ACHN (cell line): Measurements from ENCODE around the gene REXO4.

Source experiments
- DNase-seq: peaks from one replicate; pipeline ENCODE4 v3.0.0-alpha.2; 2015
- in situ Hi-C: cut with HindIII; loops from 2 replicates; pipeline ENCODE4 v1.10.0; 2017; ENCODE audit warnings: low sequenced_read_pairs, low pct_ligation_motif_present, low pct_unique_long_range_greater_than_20kb

Gene REXO4

DNA sequence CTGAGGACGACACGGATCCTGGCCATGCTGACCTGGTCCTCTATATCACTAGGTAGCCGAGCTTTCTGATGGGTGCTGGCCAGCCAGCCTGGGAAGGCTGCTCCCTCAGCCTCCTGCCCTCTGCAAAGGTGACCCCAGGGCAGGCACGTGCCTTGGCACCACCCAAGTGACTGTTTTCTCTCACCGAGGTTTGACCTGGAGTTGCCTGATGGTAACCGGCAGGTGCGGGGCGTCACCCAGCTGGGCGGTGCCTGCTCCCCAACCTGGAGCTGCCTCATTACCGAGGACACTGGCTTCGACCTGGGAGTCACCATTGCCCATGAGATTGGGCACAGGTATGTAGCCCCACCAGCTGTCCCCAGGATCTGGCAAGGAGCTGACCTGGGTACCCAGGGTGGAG is 8.2 kb upstream of the REXO4 start:
- no peak for DNase-seq
- in situ Hi-C loops: no loop called here

DNA sequence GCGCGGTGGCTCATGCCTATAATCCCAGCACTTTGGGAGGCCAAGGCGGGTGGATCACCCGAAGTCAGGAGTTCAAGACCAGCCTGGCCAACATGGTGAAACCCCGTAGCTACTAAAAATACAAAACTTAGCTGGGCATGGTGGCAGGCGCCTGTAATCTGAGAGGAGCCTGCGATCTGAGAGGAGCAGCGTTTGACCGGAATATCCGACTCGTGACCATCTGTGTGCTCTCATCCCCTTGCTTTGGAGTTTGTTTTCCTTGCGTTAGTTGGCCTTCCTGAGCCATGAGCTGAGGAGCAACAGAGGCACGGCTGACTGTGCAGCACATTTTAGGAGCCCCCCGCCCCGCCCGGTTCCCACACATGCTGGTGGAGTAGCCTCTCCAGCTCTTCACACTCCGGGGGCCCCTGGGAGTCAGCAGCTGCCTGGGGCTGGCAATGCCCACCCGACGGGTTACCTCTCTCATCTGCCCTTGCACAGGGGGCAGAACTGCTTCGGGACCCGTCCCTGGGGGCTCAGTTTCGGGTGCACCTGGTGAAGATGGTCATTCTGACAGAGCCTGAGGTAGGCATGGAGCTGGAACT is 7.3 kb upstream of the REXO4 start:
- in situ Hi-C loops: no loop called here
- DNase-seq: no peak

DNA sequence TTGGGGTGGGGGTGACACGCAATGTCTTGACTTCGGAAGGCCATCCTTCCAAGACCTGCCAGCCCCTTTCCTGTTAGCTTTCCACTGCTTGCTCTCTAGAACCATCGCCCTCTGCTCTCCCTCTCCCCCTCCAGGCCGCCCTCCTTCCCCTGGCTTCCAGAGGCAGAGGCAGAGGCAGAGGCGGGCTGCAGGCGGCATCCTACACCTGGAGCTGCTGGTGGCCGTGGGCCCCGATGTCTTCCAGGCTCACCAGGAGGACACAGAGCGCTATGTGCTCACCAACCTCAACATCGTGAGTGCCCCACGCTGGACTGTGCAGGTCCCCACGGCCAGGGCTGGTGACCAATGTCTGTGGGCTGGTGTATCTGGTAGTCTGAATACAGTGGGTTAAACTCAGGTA is 6.4 kb upstream of the REXO4 start:
- DNase-seq: no peak
- in situ Hi-C loops: no loop called here

DNA sequence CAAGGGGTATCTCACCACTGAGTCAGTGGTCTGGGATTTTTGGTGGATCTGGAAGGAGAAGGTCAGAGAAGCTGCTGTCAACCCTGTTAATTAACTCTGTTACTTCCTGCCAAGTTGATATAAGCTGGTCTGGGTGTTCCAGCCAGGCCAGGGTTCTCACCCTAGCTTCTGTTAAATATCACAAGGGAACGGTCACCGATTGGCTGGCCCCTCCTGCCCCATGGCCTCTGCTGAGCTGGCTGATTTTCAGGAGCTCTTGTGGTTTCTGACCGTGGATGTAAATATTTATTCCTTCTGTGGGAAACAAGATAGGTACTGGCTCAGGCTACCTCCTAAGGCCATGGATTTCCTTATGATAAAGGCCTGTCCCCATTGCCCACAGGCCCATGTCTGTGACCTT is 5.4 kb upstream of the REXO4 start:
- no peak for DNase-seq
- in situ Hi-C loops: no loop called here

DNA sequence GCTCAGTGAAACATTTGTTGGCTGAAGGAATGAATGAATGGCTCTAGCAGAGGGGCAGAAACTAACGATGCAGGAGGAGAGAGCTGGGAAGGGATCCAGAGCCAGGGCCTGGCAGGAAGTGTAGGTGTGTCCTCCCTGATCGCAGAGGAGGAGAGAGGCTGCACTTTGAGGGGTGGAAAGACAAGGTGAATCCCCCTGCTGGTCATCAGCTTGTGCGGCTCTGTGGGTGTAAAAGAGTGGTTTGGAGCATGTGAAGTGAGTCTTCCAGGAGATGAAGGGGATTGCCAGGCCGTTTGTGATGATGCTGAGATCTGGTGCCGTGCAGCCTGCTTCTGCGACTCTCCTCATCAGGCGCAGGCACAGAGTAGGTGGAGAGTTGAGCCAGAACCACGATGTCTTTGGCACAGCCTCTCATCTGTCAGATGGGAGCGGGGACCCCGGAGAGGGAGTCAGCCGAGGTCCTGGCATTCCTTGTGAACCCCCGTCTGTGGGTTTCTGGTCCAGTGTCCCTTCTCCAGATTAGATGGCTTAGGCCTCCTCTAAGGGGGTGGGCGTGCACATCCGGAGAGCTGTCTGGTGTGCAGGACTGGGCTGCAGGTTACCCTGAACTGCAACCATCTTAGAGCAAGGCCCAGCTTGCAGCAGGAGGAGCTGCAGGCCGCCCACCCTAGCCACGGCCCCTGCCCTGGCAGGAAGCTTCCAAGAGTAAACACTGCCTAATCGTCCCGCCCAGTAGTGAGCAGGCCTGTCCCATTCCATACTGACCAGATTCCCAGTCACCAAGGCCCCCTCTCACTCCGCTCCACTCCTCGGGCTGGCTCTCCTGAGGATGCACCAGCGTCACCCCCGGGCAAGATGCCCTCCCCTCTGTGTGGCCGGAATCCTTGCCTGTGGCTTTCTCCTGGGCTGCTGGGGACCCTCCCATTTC is 4.1 kb upstream of the REXO4 start, which contains the start of gene ADAMTS13:
Gene ADAMTS13 (plus strand): TSS at position 753 of the 928 bp plus-strand sequence. CDS start 77 bp downstream, at position 830.
- peak; percentile 6 for DNase-seq
- in situ Hi-C loops: no loop called here

DNA sequence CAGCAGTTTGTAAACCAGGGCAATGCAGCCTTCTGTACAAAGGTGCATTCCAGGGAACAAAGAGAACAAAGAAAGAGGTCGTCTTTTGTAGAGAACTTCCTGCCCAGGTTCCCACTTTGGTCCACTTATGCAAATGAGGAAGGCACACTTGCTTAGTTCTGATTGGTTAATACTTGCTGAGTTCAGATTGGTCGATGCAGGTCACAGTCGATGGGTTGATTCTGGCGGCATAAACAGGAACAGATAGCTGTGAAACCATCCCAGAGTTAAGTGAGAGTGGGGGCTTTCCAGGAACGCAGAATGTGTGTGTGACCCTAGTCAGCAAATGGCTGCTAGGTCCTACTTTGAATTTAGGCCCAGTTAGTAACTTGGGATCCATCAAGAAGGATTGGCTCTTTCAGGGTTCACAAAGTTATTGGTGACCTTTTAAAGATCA is 2.6 kb upstream of the REXO4 start:
- no peak for DNase-seq
- in situ Hi-C loops: no loop called here

DNA sequence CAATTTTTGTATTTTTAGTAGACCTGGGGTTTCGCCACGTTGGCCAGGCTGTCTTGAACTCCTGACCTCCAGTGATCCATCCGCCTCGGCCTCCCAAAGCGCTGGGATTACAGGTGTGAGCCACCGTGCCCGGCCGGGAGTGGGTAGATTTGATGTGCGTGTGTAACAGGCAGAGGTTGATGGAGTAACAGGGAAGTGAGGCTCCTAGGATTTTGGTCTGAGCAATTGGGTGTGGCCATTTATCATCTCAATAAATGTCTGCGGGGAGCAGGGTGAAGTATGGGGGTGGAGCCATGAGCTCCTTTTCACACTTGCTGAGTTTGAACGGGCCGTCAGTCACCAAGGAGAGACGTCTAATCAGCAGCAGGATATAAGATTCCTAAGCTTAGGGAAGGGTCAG is 1.2 kb upstream of the REXO4 start:
- no peak for DNase-seq
- in situ Hi-C loops: no loop called here

DNA sequence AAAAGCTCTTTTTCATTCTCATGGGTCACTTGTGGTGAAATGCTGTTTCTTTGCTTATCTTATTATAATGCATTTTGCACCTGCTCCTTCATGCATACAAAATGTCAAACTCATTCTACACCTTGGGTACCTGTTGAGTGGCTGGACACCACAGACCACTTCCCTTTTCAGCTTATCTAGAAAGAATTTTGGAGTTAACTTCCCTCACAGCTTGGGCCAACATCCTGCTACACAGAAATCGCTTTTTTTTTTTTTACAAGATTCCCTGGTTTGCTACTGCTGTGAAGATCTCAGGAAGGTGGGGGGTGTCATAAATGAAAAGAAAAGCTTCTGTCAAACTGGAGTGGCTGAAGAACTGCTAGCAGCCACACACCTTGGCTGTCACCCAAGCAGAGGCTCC is 2.6 kb downstream of the REXO4 start:
- DNase-seq: no peak
- in situ Hi-C loops: no loop called here

DNA sequence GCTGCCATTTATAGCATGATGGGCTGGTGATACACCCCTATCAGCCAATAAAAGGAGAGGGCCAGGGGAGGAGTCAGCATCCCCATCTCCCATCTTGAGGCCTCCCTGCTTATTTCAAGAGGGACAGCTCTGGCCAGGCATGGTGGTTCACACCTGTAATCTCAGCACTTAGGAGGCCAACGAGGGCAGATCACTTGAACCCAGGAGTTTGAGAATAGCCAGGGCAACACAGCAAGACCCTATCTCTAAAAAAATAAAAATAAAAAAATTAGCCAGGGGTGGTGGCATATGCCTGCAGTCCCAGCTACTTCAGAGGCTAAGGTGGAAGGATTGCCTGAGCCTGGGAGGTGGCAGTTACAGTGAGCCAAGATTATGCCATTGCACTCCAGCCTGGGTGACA is 9.8 kb downstream of the REXO4 start:
- in situ Hi-C loops: no loop called here
- no peak for DNase-seq

DNA sequence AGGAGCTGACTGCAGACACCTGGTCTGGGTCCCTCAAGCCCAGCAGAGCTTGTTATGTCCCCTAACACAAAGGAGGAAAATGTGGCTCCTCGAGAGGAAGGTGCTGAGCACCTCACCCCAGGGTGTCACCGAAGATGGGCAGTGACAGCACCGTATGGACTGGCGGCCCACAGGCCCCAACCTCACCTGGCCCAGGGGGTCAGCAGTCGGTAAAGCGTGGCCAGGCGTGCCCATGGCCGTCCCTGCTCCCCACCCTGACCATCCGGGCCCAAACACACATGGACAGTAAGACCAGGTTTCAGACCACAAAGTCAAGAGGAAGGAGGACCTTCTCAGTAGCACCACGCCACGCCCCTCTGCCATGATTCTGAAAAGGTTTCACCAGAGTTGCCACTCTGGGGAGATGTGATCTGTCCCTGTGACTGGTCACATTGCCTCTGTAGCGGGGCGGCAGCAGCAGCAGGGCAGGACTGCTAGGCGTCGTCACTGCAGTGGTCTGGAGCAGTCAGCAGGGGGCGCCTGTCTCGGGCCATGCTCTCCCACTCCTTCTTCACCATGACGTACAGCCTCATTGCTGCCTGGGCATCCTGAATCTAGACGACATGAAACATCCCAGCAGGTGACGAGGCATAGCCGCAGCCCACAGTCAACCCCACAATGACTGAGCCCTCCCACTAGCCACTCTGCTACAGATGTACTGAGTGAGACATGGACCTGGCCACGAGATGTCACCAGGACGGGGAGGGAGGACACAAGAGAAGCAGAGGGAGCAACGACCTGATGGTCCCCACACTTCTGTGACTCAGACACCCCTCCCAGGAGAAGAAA is 11.1 kb downstream of the REXO4 start:
- in situ Hi-C loops: no loop called here
- peak; percentile 42 for DNase-seq

DNA sequence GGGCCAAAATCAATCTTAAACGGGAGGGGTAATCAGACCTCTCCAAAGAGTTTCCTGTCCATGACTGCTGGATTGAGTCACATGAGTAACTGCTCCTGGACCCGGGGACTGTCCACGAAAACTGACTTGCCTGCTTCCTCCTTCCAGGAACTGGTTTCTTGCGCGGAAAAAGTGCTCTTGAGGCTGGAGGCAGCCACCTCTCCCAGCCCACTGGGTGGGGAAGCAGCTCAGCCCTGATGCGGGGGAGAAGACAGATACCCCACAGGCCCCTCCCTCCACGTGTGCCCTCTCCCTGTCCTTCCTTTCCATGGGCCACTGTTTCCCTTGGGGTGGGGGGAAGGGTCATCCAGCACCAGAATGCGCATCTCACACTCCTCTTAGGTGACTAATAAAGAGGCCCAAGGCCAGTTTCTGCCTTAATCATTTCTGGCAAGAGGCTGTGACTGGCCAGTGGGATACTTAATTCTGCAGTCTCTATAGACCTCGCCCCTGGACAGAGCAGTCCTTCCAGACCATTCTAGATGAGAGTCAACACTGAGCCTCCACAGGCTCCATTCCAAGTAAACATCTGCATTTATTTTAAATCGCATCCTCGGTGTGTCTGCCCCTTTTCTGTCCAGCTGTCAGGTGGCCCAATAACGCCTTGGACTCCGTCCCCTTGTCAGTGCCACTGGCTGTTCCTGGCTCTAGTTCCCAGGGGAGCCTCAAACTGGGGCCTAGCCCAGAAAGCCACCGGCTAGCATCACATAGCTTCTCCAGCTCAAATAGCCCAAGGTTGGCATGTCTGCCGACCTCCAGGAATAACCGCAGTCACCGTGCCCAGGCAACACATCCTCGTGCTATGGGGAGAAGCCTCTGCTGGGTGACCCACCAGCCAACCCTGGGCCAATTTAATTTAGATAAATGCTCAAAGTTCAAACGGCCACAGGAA is 12.0 kb downstream of the REXO4 start:
- in situ Hi-C loops: no loop called here
- DNase-seq: no peak

DNA sequence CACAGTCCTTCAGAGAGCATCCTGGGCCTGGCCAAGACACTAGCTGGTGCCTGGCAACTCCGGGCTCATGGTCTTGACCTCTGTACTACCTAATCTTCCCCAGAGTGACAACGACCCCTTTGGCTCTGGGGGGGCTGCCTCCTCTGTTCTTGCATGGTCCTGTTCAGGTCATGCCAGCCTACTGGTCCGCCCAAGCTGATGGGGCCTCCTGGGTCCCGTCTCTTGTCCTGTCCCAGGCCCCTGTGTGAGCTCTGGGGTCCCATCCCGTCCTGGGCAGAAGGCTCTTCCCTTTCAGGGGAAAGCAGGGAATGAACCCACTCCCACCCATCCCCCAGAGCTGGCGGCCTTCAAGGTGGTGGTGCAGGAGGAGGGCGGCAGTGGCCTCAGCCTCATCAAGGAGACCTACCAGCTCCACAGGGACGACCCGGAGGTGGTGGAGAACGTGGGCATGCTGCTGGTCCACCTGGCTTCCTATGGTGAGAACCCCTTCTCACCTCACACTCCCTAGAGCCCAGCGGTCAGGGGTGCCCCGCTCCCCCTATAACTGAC is 13.3 kb downstream of the REXO4 start:
- no peak for DNase-seq
- in situ Hi-C loops: no loop called here

DNA sequence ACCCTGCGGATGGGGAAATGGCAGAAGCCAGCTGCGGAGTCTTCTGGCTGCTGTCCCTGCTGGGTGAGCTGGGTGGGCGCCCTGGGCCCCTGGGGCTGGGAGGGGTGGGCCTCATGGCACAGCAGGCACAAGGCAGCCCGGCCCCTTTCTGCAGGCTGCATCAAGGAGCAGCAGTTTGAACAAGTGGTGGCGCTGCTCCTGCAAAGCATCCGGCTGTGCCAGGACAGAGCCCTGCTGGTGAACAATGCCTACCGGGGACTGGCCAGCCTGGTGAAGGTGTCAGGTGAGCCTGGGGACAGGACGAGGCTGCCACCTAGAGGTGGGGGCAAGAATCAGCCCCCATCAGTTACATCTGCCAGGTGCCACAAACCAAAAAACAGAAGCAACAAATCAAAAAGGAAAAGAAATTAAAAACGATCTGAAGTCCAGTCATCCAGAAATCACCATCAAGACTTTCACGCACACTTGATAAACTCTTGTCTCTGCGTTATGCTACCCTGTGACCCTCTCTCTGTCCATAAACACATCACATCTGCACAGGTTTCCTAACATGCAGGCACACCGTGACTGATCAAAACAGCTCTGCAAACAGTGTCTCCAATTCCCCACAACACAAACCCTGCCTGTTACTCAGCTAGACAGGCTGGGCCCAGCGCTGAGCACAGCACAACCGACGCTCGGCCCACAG is 13.9 kb downstream of the REXO4 start:
- in situ Hi-C loops: no loop called here
- peak; percentile 10 for DNase-seq

DNA sequence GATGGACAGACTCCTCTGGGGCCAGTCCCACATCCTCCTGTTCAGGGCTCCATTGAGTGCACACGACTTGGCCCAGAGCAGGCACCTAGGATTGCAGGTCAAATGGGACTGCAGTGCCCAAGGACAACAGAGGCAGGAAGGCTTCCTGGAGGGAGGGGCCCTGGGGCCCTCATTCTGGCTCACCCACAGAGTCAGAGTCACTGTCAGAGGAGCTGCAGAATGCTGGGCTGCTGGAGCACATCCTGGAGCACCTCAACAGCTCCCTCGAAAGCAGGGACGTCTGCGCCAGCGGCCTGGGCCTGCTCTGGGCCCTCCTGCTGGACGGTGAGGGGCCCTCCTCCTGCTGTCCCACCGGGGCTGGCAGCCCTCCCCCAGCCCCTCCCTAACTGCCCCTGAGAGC is 15.1 kb downstream of the REXO4 start:
- in situ Hi-C loops: no loop called here
- no peak for DNase-seq

DNA sequence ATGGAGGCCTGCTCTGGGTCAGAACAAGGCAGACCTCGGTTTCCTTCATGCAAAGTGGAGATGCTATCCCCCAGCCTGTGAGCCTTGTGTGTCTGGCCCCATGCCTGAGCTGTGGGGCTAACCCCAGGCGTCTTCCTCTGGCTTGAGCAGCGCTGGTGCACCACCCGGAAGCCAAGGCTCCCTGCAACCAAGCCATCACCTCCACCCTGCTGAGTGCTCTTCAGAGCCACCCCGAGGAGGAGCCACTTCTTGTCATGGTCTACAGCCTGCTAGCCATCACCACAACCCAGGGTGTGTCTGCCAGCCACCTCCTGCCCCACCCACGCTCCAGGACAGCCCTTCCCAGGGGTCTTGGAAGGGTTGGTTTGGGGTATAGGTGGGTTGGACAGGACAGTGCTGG is 16.2 kb downstream of the REXO4 start:
- in situ Hi-C loops: no loop called here
- no peak for DNase-seq

DNA sequence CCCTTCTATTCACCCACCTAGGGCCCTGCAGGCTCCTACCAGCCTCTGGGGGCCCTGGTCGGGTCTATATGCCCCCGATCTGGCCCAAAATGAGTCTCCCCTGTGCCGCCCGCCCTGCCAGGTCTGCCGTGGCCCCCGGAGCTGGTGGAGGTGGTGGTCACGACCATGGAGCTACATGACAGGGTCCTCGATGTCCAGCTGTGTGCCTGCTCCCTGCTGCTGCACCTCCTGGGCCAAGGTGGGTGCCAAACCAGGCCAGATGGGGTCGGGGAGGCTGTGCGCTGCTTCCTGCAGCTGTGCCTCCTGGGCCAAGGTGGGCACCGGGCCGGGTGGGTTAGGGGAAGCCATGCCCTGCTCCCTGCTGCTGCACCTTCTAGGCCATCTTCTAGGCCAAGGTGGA is 17.5 kb downstream of the REXO4 start:
- DNase-seq: no peak
- in situ Hi-C loops: no loop called here

DNA sequence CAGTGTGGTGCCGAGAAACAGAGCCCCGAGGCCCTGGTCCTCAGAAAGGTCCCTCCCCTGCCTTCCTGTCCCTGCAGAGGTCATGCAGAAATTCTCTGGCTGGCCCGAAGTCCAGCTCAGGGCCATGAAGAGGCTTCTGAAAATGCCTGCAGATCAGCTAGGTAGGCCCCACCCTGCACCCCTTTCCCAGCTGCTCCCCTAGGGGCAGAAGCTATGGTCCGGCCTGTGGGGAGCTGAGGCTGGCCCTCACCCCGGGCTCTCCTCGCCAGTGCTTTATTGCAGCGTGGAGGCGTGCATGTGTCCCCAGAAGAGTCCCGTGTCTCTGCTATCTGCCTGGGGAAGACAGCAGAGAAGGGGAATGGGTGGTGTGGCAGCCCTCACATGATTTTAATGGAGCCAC is 19.9 kb downstream of the REXO4 start:
- in situ Hi-C loops: no loop called here
- DNase-seq: no peak
